GM10847 (cell line): ENCODE measurements around the gene CD81.

Experiments used
- POLR2A ChIP-seq: IDR thresholded peaks from 2 replicates; pipeline ENCODE4 v1.6.1; 2011; ENCODE audit not compliant: insufficient read length; ENCODE audit errors: extremely low read depth

The CD81 gene

DNA sequence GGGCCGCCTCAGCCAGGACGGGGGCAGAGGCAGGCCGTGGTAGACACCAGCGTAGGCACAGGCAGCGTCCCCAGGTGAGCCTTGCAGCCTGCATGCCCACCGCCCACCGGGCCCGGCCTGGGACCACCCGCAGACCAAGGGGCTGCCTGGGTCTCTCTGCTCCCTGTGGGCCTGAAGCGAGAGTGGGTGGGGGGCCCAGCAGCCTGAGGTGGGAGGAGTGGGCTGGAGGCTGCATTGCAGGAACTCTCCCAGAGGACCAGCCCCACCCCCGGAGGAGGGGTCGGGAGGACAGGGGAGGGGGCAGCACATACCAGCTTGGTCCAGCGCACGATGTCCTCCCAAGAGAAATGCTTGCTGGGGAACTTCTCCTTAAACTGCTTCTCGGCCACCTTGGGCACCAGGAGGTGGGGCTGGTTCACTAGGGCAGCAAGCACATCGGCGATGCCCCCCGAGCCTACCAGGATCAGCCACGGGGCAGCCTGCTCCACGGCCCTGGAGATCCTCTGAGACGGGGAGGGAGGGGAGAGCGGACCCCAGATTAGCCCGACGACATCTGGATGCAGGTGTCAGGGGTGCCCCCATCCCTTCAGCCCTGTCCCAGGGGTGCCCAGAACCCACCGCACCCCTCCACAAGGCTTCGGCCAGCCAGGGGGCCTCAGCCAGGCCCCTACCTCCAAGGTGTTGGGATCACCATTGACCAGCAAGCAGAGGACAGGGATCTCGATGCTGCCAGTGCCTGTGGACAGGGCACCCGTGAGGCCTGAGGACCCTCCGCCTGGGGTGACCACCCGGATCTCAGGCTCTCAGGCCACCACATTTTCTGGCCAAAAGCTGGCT, 41.0 kb downstream of the CD81 start:
- TF ChIP-seq POLR2A, result no peak

GRCh38 chr11:2418693-2419360, 41.7 kb downstream of the CD81 start:
- no peak for TF ChIP-seq POLR2A

DNA sequence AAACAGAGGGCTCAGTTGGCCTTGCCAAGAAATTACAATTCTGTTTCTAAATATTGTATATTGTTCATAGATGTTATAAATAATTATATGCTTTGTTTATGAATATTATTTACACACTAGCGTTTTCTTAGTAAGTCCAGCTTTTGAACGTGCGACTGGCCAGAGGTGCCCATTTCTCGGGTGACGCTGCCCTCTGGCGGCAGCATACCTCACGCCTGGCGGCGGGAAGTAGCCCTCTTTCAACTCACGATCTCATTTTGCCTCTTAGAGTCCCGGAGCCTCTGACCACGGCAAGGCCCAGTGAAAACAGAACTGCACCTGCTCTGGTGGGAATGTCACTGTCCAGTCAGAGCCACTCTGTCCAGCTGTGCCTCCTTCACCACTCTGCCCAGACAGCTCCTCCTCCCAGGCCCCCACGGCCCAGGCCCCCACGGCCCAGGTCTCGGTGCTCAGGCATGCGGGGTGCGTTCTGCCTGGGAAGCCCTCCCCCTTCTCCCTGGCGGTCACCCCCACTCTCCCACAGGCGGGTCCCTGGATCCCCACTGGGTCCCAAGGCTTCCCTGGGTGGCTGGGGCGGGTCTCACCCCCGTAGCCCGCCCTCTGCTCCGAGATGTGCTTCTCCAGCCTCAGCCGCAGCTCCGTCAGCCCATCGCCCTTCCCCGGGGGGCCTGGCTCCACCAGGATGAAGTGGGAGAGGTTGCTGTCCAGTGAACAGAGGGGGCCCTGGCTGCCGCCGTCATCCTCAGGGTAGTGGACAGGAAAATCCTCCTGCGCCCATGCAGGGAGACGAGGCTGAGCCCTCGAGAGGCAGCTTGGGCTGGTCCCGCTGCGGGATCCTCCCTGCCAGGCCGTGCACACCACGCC, 42.8 kb downstream of the CD81 start:
- no peak for TF ChIP-seq POLR2A

DNA sequence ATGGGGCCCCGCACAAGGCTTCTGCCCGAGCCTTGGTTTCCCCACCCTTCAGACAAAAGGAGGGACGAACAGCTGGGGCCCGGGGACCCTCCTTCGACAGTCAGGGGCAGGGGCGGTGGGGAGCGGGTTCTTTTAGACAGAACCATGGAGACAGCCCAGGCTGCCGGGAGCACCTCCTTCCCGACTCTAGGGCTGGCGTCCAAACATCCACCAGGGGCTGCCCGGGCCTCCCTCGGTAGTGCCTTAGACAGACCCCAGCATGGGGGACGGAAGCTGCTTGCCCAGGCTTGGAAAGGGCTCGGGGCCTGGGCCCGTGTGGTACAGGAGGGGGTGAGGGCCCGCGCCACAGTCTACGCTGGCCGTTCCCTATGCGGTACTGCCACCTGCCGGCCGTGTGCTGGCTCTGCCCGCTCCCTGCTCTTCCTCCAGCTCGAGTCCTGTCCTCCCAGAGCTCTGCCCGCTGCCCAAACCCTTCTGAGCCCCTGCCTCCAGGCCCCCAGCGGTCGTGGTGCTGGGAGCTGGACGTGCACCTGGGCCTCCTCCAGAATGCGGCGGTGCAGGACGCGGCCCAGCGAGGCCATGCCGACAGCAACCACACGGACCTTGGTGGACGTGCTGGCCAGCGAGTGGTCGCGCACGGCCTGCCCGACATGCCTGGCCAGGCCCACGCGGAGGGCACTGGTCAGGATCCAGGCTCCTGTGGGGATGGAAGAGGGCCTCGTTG, 43.6 kb downstream of the CD81 start:
- no peak for TF ChIP-seq POLR2A

GRCh38 chr11:2421226-2421994, 44.3 kb downstream of the CD81 start:
- no peak for TF ChIP-seq POLR2A

DNA sequence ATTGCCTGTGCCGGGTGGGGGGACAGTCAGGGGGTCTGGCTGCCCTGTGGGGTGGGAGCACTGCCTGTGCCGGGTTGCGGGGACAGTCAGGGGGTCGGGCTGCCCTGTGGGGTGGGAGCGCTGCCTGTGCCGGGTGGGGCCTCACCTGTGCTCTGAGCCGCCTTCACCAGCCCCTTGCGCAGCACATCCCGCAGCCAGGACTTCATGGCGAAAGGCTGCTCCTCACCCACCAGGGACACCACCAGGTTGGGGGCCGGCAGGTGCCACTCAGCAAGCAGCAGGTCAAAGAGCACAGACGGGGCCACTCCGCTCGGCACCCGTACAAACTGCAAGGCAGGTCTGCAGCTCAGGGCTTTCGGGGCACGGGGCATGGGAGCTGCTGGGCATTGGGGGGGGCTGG, 44.9 kb downstream of the CD81 start:
- TF ChIP-seq POLR2A, result no peak

DNA sequence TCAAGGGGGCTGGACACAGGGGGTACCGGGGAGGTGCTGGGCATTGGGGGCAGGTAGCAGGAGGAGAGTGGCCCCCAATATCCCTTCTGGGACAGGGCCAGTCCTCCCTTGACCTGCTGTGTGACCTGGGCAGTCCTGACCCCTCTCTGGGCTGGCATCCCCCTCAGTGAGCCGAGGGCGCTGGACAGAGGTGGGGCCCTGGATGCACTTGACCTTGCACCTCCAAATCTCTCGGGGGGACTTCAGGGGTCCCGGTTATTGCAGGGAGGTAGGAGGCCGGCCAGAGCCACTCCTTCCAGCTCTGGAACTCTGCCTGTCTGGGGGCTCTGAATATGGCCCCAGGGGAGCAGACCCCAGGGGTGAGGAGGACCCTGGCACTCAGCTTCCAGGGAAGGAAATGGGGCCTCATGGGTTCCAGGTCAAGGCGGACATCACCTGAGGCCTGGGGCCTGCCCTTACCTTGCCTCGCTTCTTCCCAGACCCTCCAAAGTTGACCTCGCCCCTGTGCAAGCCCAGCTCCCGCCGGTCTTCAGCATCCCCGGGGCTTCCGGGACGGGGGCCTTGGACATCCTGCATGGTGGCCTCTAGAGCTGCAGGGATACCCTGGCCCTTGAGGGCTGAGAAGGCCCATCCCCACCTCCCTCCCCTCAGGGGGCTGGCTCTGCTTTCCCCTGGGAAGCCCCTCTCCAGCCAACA, 45.5 kb downstream of the CD81 start:
- TF ChIP-seq POLR2A, result no peak

DNA sequence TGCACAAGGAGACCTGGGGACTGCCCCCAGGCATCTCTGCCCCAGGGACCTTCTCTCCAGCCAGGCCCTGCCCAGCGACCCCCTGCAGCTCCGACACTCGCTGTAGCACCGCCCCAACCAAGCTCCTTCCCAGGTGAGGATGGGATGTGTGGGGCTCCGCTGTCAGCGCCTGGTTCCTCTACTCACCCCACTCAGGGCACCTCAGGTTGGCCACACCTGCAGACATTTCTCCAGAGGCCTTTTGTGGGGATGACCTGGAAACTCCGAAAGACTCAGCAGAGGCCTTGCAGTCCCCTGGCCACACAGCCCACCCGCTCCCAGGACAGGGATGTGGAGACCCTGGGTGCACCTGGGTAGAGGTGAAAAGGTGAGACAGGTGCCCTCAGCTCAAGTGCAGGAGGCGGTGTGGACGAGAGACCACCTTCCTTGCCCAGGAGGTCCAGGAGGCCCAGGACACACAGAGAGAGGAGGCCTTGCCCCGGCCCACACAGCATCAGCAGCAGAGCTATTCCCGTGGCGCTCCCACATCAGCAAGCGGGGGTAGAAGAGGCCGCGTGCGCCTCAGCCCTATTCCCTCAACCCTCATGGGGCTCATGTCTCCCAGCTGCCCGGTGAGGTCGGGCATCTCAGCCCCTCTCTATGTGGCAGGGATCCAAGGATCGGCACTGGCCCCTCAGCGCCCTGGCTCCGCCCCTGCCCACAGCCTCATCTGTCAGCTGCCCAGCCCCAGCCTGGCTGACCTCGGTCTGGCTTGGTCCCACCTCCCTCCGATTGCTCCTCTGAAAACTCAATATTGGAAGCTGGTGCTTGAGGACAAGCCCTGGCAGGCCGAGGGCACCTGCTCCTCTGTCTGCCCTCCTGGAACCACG, 46.3 kb downstream of the CD81 start:
- TF ChIP-seq POLR2A, result no peak

DNA sequence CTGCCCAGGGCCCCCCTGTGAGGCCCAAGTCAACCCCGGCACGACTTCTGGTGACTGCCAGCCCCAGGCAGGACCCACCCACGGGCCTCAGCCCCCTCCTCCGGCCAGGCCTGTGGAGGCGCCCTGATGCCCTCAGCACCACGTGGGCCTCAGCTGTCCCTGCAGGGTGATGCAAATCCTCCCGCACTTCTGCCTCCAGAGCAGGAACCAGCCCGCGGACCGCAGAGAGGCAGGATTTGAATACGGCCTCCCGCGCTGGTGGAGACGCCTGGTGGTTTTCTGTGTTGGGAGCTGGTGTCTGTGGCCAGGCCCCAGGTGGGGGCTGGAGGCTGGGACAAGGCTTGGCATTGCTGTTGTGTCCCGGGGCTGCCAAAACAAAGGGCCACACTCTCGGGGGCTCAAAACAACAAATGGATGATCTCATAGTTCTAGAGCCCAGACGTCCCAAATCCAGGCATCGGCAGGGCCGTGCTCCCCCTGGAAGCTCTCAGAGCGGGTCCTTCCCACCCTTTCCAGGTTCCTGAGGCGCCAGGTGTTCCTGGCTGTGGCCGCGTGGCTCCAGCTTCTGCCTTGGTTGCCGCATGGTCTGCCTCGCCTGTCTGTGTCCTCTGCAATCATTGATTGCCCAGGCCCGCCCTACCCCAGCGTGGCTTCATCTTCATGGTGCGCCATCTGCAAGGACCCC, 47.8 kb downstream of the CD81 start:
- no peak for TF ChIP-seq POLR2A

DNA sequence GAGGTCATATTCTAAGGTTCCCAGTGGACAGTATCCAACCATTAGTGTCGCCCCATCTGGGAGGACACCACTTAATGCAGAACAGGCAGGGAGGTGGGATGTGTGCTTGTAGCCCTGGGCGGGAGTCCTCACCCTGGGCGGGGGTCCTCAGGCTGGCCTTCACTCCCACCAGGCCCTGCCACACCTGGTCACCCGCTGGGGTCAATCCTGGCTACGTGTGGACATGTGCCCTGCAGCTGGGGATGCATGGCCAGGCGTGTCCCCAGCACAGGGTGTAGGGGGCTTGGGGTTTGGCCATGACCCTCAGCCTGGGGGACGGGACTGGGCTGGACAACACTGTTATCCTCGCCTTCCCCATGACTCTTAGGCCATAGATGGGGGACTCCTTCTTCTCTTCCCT, 48.4 kb downstream of the CD81 start:
- TF ChIP-seq POLR2A, result no peak

DNA sequence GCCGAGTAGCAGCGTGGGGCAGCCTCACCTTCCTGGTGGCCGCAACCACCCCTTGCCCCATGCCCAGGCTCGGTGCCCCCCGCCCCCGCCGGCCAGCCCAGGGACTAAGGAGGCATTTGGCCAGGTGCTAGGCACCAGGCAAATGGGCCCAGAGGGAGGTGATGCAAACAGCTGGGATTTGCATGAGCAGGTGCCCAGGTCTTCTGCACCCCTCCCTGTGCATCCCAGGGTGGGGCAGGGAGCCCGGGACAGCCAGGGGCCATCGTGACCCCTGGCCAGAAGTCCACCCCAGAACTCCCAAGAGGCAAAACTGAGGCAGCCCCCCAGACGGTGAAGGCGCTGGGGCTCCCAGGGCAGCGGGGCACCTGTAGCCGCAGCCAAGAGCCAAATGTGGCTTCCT, 49.1 kb downstream of the CD81 start:
- no peak for TF ChIP-seq POLR2A

DNA sequence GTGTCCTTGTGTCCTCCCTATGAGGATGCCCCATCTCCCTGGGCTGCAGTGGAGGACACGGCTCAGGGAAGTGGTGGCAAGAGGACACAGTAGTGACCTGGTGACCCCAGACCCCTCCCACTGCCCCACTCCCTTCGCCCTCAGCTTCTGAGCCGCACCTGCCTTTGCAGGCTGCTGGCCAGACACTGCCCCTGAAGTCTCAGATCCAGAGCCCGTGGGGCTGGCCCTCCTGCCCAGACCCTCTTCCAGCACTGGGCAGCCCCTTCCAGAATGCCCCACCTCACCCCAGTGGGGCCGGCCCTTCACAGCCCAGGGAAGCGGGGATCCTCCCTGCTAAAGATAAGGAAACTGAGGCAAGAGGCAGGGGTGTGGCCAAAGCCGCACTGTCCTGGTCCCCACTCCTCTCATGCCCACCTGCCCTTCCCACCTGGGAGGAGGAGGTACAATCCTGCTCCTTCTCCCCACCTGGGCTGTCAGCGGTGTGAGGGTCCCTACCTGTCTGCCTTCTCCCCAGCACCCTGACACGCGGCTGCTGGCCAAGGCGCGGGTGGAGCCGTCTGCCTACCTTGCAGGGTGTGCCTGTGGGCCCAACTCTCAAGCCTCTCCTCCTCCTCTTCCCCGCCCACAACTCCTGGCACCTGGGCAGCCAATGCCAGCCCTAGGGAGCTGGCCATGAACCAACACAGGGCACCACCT, 49.9 kb downstream of the CD81 start:
- no peak for TF ChIP-seq POLR2A
